ENCODE measurements around the gene ARMC2. TPM values are rescaled to one million over a fixed set of nuclear protein-coding genes. Genes with fewer than 3 reads are reported as not detected.

Gene ARMC2
- total and polyA plus RNA-seq, 2 experiments from 2014 or later: 2.7 to 4.4 TPM

GRCh38 chr6:109015176-109015575, 167.0 kb downstream of the ARMC2 start:
- no peak overlapping the region for H3K27ac ChIP-seq (ENCODE audit: low read depth)
- Mint-ChIP-seq H3K4me3 (no peak overlapping the region), H3K4me1 (peaks cover 7% of the 10 kb centered on the region; the same call in 2 of the 3 replicates), H3K36me3 (ENCODE audit: low read depth) (no peaks in the 10 kb centered on the region), H3K27me3 (ENCODE audit: insufficient read depth, low read depth, poor library complexity) (no peaks in the 10 kb centered on the region), H3K9me3 (no peaks in the 10 kb centered on the region), H3K27ac (no peak overlapping the region)
- no peak for DNase-seq (ENCODE audit: low spot score)
- H2AFZ ChIP-seq: no peak overlapping the region
- TF ChIP-seq CTCF (conservative IDR thresholded peaks at IDR 0.05; ENCODE audit: low read depth in 2 of 2) (no peak), EZH2phosphoT487 (IDR thresholded peaks at IDR 0.05; ENCODE audit: unreplicated experiment) (no peak), JUNB (IDR thresholded peaks at IDR 0.05; ENCODE audit: unreplicated experiment) (no peak), NANOG (IDR thresholded peaks at IDR 0.05; ENCODE audit: borderline replicate concordance) (no peak), ZNF114 (CRISPR knock-in tag; IDR thresholded peaks at IDR 0.05) (no peak), CREB1 (CRISPR knock-in tag; IDR thresholded peaks at IDR 0.05; ENCODE audit: low read depth) (no peak), STAT1 (IDR thresholded peaks at IDR 0.05; ENCODE audit: unreplicated experiment) (no peak), ZNF331 (CRISPR knock-in tag; IDR thresholded peaks at IDR 0.05; ENCODE audit: low read depth) (no peak), POLR2AphosphoS5 (IDR thresholded peaks at IDR 0.05; ENCODE audit: low read depth) (no peak), EZH2 (IDR thresholded peaks at IDR 0.05; ENCODE audit: low read depth, unreplicated experiment) (no peak)
- TF ChIP-seq, protein P1, sequence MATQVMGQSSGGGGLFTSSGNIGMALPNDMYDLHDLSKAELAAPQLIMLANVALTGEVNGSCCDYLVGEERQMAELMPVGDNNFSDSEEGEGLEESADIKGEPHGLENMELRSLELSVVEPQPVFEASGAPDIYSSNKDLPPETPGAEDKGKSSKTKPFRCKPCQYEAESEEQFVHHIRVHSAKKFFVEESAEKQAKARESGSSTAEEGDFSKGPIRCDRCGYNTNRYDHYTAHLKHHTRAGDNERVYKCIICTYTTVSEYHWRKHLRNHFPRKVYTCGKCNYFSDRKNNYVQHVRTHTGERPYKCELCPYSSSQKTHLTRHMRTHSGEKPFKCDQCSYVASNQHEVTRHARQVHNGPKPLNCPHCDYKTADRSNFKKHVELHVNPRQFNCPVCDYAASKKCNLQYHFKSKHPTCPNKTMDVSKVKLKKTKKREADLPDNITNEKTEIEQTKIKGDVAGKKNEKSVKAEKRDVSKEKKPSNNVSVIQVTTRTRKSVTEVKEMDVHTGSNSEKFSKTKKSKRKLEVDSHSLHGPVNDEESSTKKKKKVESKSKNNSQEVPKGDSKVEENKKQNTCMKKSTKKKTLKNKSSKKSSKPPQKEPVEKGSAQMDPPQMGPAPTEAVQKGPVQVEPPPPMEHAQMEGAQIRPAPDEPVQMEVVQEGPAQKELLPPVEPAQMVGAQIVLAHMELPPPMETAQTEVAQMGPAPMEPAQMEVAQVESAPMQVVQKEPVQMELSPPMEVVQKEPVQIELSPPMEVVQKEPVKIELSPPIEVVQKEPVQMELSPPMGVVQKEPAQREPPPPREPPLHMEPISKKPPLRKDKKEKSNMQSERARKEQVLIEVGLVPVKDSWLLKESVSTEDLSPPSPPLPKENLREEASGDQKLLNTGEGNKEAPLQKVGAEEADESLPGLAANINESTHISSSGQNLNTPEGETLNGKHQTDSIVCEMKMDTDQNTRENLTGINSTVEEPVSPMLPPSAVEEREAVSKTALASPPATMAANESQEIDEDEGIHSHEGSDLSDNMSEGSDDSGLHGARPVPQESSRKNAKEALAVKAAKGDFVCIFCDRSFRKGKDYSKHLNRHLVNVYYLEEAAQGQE (IDR thresholded peaks at IDR 0.05; ENCODE audit: unreplicated experiment): no peak
- TF ChIP-seq, protein P2, sequence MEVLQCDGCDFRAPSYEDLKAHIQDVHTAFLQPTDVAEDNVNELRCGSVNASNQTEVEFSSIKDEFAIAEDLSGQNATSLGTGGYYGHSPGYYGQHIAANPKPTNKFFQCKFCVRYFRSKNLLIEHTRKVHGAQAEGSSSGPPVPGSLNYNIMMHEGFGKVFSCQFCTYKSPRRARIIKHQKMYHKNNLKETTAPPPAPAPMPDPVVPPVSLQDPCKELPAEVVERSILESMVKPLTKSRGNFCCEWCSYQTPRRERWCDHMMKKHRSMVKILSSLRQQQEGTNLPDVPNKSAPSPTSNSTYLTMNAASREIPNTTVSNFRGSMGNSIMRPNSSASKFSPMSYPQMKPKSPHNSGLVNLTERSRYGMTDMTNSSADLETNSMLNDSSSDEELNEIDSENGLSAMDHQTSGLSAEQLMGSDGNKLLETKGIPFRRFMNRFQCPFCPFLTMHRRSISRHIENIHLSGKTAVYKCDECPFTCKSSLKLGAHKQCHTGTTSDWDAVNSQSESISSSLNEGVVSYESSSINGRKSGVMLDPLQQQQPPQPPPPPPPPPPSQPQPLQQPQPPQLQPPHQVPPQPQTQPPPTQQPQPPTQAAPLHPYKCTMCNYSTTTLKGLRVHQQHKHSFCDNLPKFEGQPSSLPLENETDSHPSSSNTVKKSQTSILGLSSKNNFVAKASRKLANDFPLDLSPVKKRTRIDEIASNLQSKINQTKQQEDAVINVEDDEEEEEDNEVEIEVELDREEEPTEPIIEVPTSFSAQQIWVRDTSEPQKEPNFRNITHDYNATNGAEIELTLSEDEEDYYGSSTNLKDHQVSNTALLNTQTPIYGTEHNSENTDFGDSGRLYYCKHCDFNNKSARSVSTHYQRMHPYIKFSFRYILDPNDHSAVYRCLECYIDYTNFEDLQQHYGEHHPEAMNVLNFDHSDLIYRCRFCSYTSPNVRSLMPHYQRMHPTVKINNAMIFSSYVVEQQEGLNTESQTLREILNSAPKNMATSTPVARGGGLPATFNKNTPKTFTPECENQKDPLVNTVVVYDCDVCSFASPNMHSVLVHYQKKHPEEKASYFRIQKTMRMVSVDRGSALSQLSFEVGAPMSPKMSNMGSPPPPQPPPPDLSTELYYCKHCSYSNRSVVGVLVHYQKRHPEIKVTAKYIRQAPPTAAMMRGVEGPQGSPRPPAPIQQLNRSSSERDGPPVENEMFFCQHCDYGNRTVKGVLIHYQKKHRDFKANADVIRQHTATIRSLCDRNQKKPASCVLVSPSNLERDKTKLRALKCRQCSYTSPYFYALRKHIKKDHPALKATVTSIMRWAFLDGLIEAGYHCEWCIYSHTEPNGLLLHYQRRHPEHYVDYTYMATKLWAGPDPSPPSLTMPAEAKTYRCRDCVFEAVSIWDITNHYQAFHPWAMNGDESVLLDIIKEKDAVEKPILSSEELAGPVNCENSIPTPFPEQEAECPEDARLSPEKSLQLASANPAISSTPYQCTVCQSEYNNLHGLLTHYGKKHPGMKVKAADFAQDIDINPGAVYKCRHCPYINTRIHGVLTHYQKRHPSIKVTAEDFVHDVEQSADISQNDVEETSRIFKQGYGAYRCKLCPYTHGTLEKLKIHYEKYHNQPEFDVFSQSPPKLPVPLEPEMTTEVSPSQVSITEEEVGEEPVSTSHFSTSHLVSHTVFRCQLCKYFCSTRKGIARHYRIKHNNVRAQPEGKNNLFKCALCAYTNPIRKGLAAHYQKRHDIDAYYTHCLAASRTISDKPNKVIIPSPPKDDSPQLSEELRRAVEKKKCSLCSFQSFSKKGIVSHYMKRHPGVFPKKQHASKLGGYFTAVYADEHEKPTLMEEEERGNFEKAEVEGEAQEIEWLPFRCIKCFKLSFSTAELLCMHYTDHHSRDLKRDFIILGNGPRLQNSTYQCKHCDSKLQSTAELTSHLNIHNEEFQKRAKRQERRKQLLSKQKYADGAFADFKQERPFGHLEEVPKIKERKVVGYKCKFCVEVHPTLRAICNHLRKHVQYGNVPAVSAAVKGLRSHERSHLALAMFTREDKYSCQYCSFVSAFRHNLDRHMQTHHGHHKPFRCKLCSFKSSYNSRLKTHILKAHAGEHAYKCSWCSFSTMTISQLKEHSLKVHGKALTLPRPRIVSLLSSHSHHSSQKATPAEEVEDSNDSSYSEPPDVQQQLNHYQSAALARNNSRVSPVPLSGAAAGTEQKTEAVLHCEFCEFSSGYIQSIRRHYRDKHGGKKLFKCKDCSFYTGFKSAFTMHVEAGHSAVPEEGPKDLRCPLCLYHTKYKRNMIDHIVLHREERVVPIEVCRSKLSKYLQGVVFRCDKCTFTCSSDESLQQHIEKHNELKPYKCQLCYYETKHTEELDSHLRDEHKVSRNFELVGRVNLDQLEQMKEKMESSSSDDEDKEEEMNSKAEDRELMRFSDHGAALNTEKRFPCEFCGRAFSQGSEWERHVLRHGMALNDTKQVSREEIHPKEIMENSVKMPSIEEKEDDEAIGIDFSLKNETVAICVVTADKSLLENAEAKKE (CRISPR knock-in tag; IDR thresholded peaks at IDR 0.05): no peak
- TF ChIP-seq, protein P3, sequence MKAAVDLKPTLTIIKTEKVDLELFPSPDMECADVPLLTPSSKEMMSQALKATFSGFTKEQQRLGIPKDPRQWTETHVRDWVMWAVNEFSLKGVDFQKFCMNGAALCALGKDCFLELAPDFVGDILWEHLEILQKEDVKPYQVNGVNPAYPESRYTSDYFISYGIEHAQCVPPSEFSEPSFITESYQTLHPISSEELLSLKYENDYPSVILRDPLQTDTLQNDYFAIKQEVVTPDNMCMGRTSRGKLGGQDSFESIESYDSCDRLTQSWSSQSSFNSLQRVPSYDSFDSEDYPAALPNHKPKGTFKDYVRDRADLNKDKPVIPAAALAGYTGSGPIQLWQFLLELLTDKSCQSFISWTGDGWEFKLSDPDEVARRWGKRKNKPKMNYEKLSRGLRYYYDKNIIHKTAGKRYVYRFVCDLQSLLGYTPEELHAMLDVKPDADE (IDR thresholded peaks at IDR 0.05): no peak
- H3K36me3 ChIP-seq (ENCODE audit: insufficient read depth): no peaks in the 10 kb centered on the region
- no peaks in the 10 kb centered on the region for H4K20me1 ChIP-seq (replicated peaks; ENCODE audit: insufficient read depth)
- H3K27me3 ChIP-seq (ENCODE audit: insufficient read depth): no peaks in the 10 kb centered on the region
- H3K4me2 ChIP-seq: no peak overlapping the region
- H3F3A ChIP-seq (replicated peaks; ENCODE audit: low read depth): no peaks in the 10 kb centered on the region
- no peaks in the 10 kb centered on the region for H3K79me2 ChIP-seq (replicated peaks; ENCODE audit: insufficient read depth)
- H3K9me2 ChIP-seq (ENCODE audit: insufficient read depth): no peaks in the 10 kb centered on the region
- no peak for ATAC-seq
- H3K4me1 ChIP-seq (ENCODE audit: insufficient read depth): no peaks in the 10 kb centered on the region
- no peak overlapping the region for H3K4me3 ChIP-seq

Data from GM23338 (cell line).